HL-60 (cell line): ENCODE data around the gene ATXN7L3.

Experiments
- GABPA ChIP-seq: IDR thresholded peaks from 2 replicates; pipeline ENCODE4 v1.6.1; 2012; ENCODE audit warnings: low read depth
- POLR2AphosphoS5 ChIP-seq: IDR thresholded peaks from 2 replicates; pipeline ENCODE4 v1.6.1; 2012; ENCODE audit warnings: low read depth
- TF ChIP-seq, protein P1 (sequence below): IDR thresholded peaks from one replicate; pipeline ENCODE4 v1.5.1; 2011; ENCODE audit warnings: low read length, control low read depth, inconsistent platforms; ENCODE audit not compliant: insufficient read depth
- TF ChIP-seq, protein P2 (sequence below): IDR thresholded peaks from 2 replicates; pipeline ENCODE4 v1.6.1; 2012; ENCODE audit warnings: low read depth; ENCODE audit not compliant: insufficient replicate concordance

DNA sequence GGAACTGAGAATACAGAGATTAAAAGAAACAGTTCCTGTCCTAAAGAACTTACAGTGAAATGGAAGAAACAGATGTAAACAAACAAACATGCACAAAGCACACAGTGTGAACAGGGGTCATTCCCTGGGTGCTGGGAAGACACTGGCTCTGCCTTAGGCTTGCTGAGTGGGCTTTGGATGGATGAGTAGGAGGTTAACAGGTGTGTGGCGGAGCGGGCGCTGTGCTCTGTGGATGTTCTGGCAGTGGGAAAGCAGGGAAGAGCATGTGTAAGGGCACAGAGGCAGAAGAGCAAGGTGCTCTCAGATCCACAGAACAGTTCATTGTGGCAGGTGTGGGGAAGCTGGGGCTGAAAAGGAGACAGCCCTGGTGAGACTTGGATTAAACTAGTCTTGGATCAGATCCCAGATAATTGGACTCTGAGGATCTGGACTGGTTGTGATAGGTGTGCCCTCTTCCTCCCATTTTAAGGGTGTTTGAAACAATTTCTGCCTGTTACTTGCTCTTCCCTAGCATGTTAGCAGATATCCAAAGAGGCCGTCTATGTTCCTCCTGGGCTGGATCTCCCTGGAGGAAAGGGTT is 49.8 kb downstream of the ATXN7L3 start:
- TF ChIP-seq, protein P1, sequence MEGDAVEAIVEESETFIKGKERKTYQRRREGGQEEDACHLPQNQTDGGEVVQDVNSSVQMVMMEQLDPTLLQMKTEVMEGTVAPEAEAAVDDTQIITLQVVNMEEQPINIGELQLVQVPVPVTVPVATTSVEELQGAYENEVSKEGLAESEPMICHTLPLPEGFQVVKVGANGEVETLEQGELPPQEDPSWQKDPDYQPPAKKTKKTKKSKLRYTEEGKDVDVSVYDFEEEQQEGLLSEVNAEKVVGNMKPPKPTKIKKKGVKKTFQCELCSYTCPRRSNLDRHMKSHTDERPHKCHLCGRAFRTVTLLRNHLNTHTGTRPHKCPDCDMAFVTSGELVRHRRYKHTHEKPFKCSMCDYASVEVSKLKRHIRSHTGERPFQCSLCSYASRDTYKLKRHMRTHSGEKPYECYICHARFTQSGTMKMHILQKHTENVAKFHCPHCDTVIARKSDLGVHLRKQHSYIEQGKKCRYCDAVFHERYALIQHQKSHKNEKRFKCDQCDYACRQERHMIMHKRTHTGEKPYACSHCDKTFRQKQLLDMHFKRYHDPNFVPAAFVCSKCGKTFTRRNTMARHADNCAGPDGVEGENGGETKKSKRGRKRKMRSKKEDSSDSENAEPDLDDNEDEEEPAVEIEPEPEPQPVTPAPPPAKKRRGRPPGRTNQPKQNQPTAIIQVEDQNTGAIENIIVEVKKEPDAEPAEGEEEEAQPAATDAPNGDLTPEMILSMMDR = no peak
- TF ChIP-seq POLR2AphosphoS5 = no peak
- TF ChIP-seq, protein P2, sequence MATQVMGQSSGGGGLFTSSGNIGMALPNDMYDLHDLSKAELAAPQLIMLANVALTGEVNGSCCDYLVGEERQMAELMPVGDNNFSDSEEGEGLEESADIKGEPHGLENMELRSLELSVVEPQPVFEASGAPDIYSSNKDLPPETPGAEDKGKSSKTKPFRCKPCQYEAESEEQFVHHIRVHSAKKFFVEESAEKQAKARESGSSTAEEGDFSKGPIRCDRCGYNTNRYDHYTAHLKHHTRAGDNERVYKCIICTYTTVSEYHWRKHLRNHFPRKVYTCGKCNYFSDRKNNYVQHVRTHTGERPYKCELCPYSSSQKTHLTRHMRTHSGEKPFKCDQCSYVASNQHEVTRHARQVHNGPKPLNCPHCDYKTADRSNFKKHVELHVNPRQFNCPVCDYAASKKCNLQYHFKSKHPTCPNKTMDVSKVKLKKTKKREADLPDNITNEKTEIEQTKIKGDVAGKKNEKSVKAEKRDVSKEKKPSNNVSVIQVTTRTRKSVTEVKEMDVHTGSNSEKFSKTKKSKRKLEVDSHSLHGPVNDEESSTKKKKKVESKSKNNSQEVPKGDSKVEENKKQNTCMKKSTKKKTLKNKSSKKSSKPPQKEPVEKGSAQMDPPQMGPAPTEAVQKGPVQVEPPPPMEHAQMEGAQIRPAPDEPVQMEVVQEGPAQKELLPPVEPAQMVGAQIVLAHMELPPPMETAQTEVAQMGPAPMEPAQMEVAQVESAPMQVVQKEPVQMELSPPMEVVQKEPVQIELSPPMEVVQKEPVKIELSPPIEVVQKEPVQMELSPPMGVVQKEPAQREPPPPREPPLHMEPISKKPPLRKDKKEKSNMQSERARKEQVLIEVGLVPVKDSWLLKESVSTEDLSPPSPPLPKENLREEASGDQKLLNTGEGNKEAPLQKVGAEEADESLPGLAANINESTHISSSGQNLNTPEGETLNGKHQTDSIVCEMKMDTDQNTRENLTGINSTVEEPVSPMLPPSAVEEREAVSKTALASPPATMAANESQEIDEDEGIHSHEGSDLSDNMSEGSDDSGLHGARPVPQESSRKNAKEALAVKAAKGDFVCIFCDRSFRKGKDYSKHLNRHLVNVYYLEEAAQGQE = no peak
- TF ChIP-seq GABPA = no peak
